Measurements from ENCODE around the gene NMS.

DNA sequence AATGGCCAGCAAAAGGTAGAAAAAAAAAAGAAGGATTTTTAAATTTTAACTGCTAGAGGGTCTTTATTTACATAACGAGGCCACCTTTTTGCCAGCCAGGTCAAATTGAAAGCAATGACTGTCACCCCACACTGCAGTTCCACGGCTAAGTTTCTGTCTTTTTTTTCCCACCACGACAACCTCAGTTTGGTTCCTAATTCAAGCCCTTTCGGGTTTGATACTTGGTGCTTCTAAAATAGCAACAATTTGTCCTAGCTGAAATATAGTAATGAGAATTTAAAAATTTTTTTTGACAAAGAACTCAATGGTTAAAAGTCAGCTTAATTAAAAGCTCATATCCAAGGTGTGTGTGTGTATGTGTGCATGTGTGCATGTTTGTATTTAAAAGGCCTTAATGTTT lies 16.4 kb upstream of the NMS start:
- TF ChIP-seq POLR2AphosphoS5 (IDR thresholded peaks at IDR 0.05) (no peak), EZH2 (IDR thresholded peaks at IDR 0.05; ENCODE audit: borderline replicate concordance, insufficient read depth, low read length, poor library complexity, severe bottlenecking) (no peak)
- TF ChIP-seq, protein P1, sequence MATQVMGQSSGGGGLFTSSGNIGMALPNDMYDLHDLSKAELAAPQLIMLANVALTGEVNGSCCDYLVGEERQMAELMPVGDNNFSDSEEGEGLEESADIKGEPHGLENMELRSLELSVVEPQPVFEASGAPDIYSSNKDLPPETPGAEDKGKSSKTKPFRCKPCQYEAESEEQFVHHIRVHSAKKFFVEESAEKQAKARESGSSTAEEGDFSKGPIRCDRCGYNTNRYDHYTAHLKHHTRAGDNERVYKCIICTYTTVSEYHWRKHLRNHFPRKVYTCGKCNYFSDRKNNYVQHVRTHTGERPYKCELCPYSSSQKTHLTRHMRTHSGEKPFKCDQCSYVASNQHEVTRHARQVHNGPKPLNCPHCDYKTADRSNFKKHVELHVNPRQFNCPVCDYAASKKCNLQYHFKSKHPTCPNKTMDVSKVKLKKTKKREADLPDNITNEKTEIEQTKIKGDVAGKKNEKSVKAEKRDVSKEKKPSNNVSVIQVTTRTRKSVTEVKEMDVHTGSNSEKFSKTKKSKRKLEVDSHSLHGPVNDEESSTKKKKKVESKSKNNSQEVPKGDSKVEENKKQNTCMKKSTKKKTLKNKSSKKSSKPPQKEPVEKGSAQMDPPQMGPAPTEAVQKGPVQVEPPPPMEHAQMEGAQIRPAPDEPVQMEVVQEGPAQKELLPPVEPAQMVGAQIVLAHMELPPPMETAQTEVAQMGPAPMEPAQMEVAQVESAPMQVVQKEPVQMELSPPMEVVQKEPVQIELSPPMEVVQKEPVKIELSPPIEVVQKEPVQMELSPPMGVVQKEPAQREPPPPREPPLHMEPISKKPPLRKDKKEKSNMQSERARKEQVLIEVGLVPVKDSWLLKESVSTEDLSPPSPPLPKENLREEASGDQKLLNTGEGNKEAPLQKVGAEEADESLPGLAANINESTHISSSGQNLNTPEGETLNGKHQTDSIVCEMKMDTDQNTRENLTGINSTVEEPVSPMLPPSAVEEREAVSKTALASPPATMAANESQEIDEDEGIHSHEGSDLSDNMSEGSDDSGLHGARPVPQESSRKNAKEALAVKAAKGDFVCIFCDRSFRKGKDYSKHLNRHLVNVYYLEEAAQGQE (IDR thresholded peaks at IDR 0.05; ENCODE audit: borderline replicate concordance): no peak
- TF ChIP-seq, protein P2, sequence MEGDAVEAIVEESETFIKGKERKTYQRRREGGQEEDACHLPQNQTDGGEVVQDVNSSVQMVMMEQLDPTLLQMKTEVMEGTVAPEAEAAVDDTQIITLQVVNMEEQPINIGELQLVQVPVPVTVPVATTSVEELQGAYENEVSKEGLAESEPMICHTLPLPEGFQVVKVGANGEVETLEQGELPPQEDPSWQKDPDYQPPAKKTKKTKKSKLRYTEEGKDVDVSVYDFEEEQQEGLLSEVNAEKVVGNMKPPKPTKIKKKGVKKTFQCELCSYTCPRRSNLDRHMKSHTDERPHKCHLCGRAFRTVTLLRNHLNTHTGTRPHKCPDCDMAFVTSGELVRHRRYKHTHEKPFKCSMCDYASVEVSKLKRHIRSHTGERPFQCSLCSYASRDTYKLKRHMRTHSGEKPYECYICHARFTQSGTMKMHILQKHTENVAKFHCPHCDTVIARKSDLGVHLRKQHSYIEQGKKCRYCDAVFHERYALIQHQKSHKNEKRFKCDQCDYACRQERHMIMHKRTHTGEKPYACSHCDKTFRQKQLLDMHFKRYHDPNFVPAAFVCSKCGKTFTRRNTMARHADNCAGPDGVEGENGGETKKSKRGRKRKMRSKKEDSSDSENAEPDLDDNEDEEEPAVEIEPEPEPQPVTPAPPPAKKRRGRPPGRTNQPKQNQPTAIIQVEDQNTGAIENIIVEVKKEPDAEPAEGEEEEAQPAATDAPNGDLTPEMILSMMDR (IDR thresholded peaks at IDR 0.05; ENCODE audit: poor library complexity, severe bottlenecking): no peak
